Measurements from ENCODE around the gene NFATC1. TPM values are rescaled to one million over a fixed set of nuclear protein-coding genes. Genes with fewer than 3 reads are reported as not detected.
A peak's percentile ranks its signal among the peaks of the same experiment; 100 is the strongest.

The NFATC1 gene
- total RNA-seq, 1 donor from 2014 or later = 52.6 TPM

- TF ChIP-seq CTCF (IDR thresholded peaks at IDR 0.05) = no peak
- CTCF ChIA-PET = no interaction called here
- ATAC-seq (ENCODE audit: low read depth) (no peak), DNase-seq (no peak)
- Mint-ChIP-seq H3K4me1 (peaks cover 43% of the 10 kb centered on the region), H3K27ac (no peak overlapping the region), H3K27me3 (no peaks in the 10 kb centered on the region), H3K9me3 (no peaks in the 10 kb centered on the region), H3K36me3 (ENCODE audit: low read depth) (peaks cover 45% of the 10 kb centered on the region), H3K4me3 (no peak overlapping the region)
- intact Hi-C loops (cut with micrococcal nuclease) = no loop called here
- POLR2A ChIA-PET = no interaction called here
Measured at GRCh38 chr18:79445696-79446561, 50.2 kb downstream of the NFATC1 start.

- no peak overlapping the region for H3K4me3 Mint-ChIP-seq
- no peak overlapping the region for H3K27ac Mint-ChIP-seq
- POLR2A ChIA-PET = no interaction called here
- ATAC-seq (ENCODE audit: low read depth) (no peak), DNase-seq (no peak)
- peaks cover 52% of the 10 kb centered on the region for H3K36me3 Mint-ChIP-seq (ENCODE audit: low read depth)
- H3K9me3 Mint-ChIP-seq = no peaks in the 10 kb centered on the region
- CTCF ChIA-PET = no interaction called here
- intact Hi-C loops (cut with micrococcal nuclease) = no loop called here
- H3K27me3 Mint-ChIP-seq = no peaks in the 10 kb centered on the region
- TF ChIP-seq CTCF (IDR thresholded peaks at IDR 0.05) = no peak
- H3K4me1 Mint-ChIP-seq = peaks cover 33% of the 10 kb centered on the region
Measured at GRCh38 chr18:79446931-79447330, 51.2 kb downstream of the NFATC1 start.

GRCh38 chr18:79447703-79448367 lies 52.1 kb downstream of the NFATC1 start:
- H3K27ac Mint-ChIP-seq = peak overlapping the region; percentile 18
- ATAC-seq (ENCODE audit: low read depth) = no peak
- intact Hi-C loops (cut with micrococcal nuclease) = no loop called here

GRCh38 chr18:79448621-79449020 lies 52.9 kb downstream of the NFATC1 start:
- DNase-seq (no peak), ATAC-seq (ENCODE audit: low read depth) (no peak)
- ChIA-PET POLR2A (interaction anchor here (0.6 to 1.5 kb wide), 4 partner anchors 9 to 194 kb away, joined by 3 read pairs; no protein-coding TSS in a partner anchor), CTCF (no interaction called here)
- no peak overlapping the region for H3K27ac Mint-ChIP-seq
- peaks cover 68% of the 10 kb centered on the region for H3K36me3 Mint-ChIP-seq (ENCODE audit: low read depth)
- H3K27me3 Mint-ChIP-seq = no peaks in the 10 kb centered on the region
- no peak for TF ChIP-seq CTCF (IDR thresholded peaks at IDR 0.05)
- H3K9me3 Mint-ChIP-seq = no peaks in the 10 kb centered on the region
- H3K4me3 Mint-ChIP-seq = no peak overlapping the region
- intact Hi-C loops (cut with micrococcal nuclease) = no loop called here
- peaks cover 18% of the 10 kb centered on the region for H3K4me1 Mint-ChIP-seq

More at GRCh38 chr18:79447703-79448367, 52.1 kb downstream of the NFATC1 start:
- no peak for DNase-seq
- no peak for TF ChIP-seq CTCF (IDR thresholded peaks at IDR 0.05)
- no peaks in the 10 kb centered on the region for H3K9me3 Mint-ChIP-seq
- H3K36me3 Mint-ChIP-seq (ENCODE audit: low read depth) = peaks cover 61% of the 10 kb centered on the region
- H3K4me3 Mint-ChIP-seq = no peak overlapping the region
- H3K4me1 Mint-ChIP-seq = peaks cover 26% of the 10 kb centered on the region
- ChIA-PET CTCF (no interaction called here), POLR2A (interaction anchor here (1.3 to 1.5 kb wide), 2 partner anchors 8 to 12 kb away, joined by 3 read pairs; no protein-coding TSS in a partner anchor)
- no peaks in the 10 kb centered on the region for H3K27me3 Mint-ChIP-seq

Data from activated B cell treated with CpG ODN at 0.5 μM for 24 hours (primary cell).